GM19463 (cell line): ENCODE data around the gene AK5.

Experiments used
- ATAC-seq: cut with Tn5 transposase; IDR thresholded peaks from one replicate; pipeline ENCODE4 v1.9.1; 2021; ENCODE audit warnings: mild to moderate bottlenecking, moderate library complexity; ENCODE audit not compliant: unreplicated experiment

The AK5 gene

GRCh38 chr1:77350012-77350770, 68.4 kb downstream of the AK5 start:
- ATAC-seq = no peak

GRCh38 chr1:77354536-77354935, 72.7 kb downstream of the AK5 start:
- no peak for ATAC-seq

GRCh38 chr1:77355010-77355409, 73.2 kb downstream of the AK5 start:
- no peak for ATAC-seq

GRCh38 chr1:77356136-77356535, 74.3 kb downstream of the AK5 start:
- no peak for ATAC-seq

- ATAC-seq = no peak
These were observed 78.4 kb downstream of the AK5 start for GRCh38 chr1:77360256-77360655.

- ATAC-seq = no peak
These were observed 79.8 kb downstream of the AK5 start for GRCh38 chr1:77361621-77362020.

- ATAC-seq = no peak
These were observed 88.3 kb downstream of the AK5 start for GRCh38 chr1:77370161-77370560.

GRCh38 chr1:77370583-77371306, 88.9 kb downstream of the AK5 start:
- no peak for ATAC-seq

GRCh38 chr1:77371396-77371795, 89.6 kb downstream of the AK5 start:
- no peak for ATAC-seq

- ATAC-seq = no peak
These were observed 91.9 kb downstream of the AK5 start for GRCh38 chr1:77373702-77374101.

GRCh38 chr1:77375541-77375940, 93.7 kb downstream of the AK5 start:
- no peak for ATAC-seq

- ATAC-seq = no peak
These were observed 94.2 kb downstream of the AK5 start for GRCh38 chr1:77375990-77376389.

- ATAC-seq = no peak
These were observed 97.1 kb downstream of the AK5 start for GRCh38 chr1:77378723-77379535.

- no peak for ATAC-seq
These were observed 100.5 kb downstream of the AK5 start for GRCh38 chr1:77382366-77382765.

GRCh38 chr1:77383236-77383635, 101.4 kb downstream of the AK5 start:
- ATAC-seq = no peak

- ATAC-seq = no peak
These were observed 103.7 kb downstream of the AK5 start for GRCh38 chr1:77385551-77385950.

- ATAC-seq = no peak
These were observed 104.5 kb downstream of the AK5 start for GRCh38 chr1:77386276-77386675.

- no peak for ATAC-seq
These were observed 105.7 kb downstream of the AK5 start for GRCh38 chr1:77387553-77387952.

GRCh38 chr1:77388661-77389060, 106.8 kb downstream of the AK5 start:
- ATAC-seq = no peak

GRCh38 chr1:77392486-77392885, 110.7 kb downstream of the AK5 start:
- ATAC-seq = no peak

- ATAC-seq = no peak
These were observed 112.3 kb downstream of the AK5 start for GRCh38 chr1:77394166-77394565.

- no peak for ATAC-seq
These were observed 113.2 kb downstream of the AK5 start for GRCh38 chr1:77395051-77395450.
